Endothelial cell (in vitro differentiated cells): ENCODE data around the gene MVB12B. TPM values are rescaled to one million over a fixed set of nuclear protein-coding genes. Genes with fewer than 3 reads are reported as not detected.

Experiments used
- DNase-seq: peaks from one replicate; pipeline ENCODE4 v3.0.0; 2021; ENCODE audit warnings: low spot score
- H3K27ac Mint-ChIP-seq: one replicate; pipeline ENCODE4 v1.8.0; 2021; ENCODE audit warnings: mixed read lengths, inconsistent platforms; ENCODE audit not compliant: unreplicated experiment
- H3K27me3 Mint-ChIP-seq: one replicate; pipeline ENCODE4 v1.8.0; 2021; ENCODE audit warnings: mild to moderate bottlenecking, moderate library complexity, mixed read lengths, inconsistent platforms; ENCODE audit not compliant: unreplicated experiment
- H3K36me3 Mint-ChIP-seq: one replicate; pipeline ENCODE4 v1.8.0; 2021; ENCODE audit warnings: mild to moderate bottlenecking, low read depth, mixed read lengths, inconsistent platforms; ENCODE audit not compliant: unreplicated experiment
- H3K4me1 Mint-ChIP-seq: one replicate; pipeline ENCODE4 v1.8.0; 2021; ENCODE audit warnings: mild to moderate bottlenecking, mixed read lengths, inconsistent platforms; ENCODE audit not compliant: unreplicated experiment
- H3K4me3 Mint-ChIP-seq: one replicate; pipeline ENCODE4 v1.8.0; 2021; ENCODE audit warnings: mild to moderate bottlenecking, mixed read lengths, inconsistent platforms; ENCODE audit not compliant: unreplicated experiment
- H3K9me3 Mint-ChIP-seq: one replicate; pipeline ENCODE4 v1.8.0; 2021; ENCODE audit warnings: mixed read lengths, inconsistent platforms; ENCODE audit not compliant: unreplicated experiment
- total RNA-seq: library from RNA; stranded (reverse); fragmentation: NEBNext Ultra II Directional; extraction: Animal tissue kit (Norgen Biotek cat#: 25700); gene quantifications from one replicate; pipeline ENCODE4 v1.2.1, GENCODE V29; 2021; ENCODE audit not compliant: unreplicated experiment
- TF ChIP-seq, protein P1 (sequence below): fragments of 200-600 bp; sonication (generic); IDR thresholded peaks from one replicate; pipeline ENCODE4 v1.5.0; 2021; ENCODE audit warnings: antibody characterized with exemption; ENCODE audit not compliant: unreplicated experiment

Gene MVB12B
- total RNA-seq, 1 donor from 2014 or later = 18.8 TPM

DNA sequence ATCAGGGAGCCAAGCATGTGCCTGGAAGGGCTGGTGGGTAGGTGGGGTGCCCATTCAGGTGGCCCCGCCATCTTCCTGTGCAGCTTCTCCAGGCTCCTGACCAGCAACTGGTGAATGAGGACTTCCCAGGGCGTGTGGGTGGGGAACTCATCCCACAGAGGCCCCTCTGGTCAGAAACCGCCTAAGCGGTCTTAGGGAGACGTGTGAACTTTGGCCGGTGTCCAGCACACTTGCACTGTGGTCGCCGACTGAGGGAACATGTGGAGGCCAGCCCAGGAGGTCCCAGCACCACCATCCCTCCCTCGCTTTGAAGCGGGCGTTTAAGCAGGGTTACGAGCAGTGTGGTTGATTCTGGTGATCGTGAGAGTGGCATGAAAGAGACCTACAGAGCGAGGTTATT, 77.8 kb downstream of the MVB12B start:
- no peak overlapping the region for H3K27ac Mint-ChIP-seq
- no peaks in the 10 kb centered on the region for H3K9me3 Mint-ChIP-seq
- no peak for DNase-seq

DNA sequence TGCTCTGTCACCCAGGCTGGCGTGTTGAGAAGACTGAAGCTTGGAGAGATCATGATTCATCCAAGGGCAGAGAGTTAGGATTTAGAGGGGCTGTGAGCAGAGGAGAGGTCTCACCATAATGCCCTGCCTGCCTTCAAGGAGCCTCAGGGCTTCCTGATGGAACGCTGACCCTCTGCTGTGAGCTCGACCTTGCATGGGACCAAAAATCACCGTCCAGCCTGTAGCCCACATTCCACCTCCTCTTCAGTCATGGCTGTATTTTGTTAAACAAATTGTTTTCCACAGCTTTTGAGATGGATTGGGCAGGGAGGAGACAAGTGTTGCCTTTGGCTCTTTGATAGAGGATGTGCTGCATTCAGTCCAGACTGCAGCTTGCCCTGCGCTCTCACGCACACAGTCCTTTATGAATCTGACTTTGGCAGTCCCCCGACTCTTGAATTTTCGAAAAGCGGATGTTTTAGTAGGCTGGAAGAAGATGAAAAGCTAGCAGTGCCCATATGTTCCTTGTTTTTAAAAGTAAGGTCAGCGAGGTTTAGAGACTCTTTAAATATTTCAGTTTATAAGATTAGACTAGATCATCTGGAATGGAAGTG, 79.5 kb downstream of the MVB12B start:
- Mint-ChIP-seq H3K27me3 (no peaks in the 10 kb centered on the region), H3K27ac (no peak overlapping the region), H3K36me3 (peaks cover 4% of the 10 kb centered on the region), H3K9me3 (no peaks in the 10 kb centered on the region), H3K4me3 (no peak overlapping the region), H3K4me1 (peaks cover 27% of the 10 kb centered on the region)
- DNase-seq = no peak
- TF ChIP-seq, protein P1, sequence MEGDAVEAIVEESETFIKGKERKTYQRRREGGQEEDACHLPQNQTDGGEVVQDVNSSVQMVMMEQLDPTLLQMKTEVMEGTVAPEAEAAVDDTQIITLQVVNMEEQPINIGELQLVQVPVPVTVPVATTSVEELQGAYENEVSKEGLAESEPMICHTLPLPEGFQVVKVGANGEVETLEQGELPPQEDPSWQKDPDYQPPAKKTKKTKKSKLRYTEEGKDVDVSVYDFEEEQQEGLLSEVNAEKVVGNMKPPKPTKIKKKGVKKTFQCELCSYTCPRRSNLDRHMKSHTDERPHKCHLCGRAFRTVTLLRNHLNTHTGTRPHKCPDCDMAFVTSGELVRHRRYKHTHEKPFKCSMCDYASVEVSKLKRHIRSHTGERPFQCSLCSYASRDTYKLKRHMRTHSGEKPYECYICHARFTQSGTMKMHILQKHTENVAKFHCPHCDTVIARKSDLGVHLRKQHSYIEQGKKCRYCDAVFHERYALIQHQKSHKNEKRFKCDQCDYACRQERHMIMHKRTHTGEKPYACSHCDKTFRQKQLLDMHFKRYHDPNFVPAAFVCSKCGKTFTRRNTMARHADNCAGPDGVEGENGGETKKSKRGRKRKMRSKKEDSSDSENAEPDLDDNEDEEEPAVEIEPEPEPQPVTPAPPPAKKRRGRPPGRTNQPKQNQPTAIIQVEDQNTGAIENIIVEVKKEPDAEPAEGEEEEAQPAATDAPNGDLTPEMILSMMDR = no peak

More for the DNA sequence above, 77.8 kb downstream of the MVB12B start:
- Mint-ChIP-seq H3K4me3 (no peak overlapping the region), H3K4me1 (peaks cover 31% of the 10 kb centered on the region), H3K36me3 (peaks cover 4% of the 10 kb centered on the region), H3K27me3 (no peaks in the 10 kb centered on the region)
- TF ChIP-seq, protein P1 = no peak

DNA sequence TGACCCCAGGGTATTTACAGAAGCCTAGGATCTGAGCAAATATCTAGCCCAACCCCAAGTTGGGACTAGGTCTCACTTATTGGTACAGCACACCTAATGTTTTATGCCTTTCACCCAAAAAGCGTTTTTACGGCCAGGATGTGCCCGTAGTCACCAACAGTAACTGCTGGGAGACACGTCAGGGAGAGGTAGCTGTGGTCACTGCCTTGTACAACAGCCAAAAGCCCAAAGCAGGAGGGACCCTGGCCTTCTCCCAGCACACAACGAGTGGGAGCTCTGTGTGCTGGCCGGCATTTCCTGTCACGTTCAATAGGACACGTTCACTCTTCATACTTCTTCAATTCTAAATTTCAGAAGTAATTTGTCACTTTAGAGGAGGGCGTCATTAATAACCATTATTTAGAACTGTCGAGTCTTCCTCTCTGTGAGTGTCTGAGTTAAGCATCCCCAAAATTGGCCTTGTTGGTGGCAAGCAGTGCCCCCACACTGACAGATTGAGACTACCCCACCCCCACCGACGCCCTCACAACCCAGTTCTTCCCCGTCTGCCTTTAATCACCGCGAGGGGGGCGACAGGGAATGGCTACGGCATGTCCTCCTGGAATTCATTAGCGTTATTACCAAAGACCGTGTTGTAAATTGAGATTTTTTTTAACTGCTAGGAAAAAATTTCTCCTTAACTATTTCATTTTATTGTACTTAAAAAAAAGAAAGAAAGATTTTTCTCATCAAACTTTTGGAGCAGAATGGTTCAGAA, 80.7 kb downstream of the MVB12B start:
- TF ChIP-seq, protein P1 = no peak
- Mint-ChIP-seq H3K9me3 (no peaks in the 10 kb centered on the region), H3K27me3 (no peaks in the 10 kb centered on the region), H3K27ac (no peak overlapping the region), H3K36me3 (peaks cover 4% of the 10 kb centered on the region), H3K4me1 (peaks cover 16% of the 10 kb centered on the region), H3K4me3 (no peak overlapping the region)
- DNase-seq = no peak

DNA sequence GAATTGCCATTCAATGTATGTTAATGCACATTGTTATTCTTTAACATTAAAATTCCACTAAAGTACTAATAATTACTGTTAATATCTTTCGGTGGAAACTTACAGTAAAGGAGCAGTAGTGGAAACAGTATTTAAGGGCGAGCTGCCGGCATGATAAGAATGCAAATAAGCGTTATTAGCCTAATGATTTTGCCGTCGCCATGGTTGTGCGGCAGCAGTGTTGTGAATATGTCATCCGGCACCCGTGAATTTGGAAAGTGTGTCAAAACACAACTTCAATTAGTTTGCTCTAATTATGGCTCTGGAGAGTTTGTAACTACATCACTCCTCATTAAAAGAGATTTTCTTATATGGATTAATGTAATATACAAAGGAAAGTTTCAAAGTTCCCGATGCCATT, 81.4 kb downstream of the MVB12B start:
- peaks cover 4% of the 10 kb centered on the region for H3K36me3 Mint-ChIP-seq
- no peak overlapping the region for H3K27ac Mint-ChIP-seq
- H3K9me3 Mint-ChIP-seq = no peaks in the 10 kb centered on the region
- H3K27me3 Mint-ChIP-seq = no peaks in the 10 kb centered on the region
- H3K4me3 Mint-ChIP-seq = no peak overlapping the region
- no peak for DNase-seq
- H3K4me1 Mint-ChIP-seq = peaks cover 9% of the 10 kb centered on the region
- TF ChIP-seq, protein P1 = no peak

DNA sequence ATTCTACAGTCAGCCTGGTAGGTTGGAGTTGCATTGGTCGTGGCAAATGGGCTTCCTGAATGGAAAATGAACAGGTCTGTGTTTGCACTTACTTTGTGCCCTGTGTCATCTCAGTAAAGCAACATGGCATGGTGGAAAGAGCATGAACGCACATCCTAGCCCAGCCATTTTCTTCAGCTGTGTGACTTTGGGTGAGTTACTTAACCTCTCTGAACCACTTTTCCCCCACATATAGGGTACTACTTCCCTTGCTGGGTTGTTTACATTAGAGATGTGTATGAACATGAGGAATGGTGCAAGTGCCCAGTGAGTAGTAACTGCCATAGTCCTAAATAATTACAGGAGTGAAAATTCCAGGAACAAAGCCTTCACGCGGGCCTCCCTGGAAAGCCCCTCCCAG, 83.6 kb downstream of the MVB12B start:
- Mint-ChIP-seq H3K4me1 (peaks cover 5% of the 10 kb centered on the region), H3K4me3 (no peak overlapping the region), H3K27me3 (no peaks in the 10 kb centered on the region), H3K36me3 (peaks cover 4% of the 10 kb centered on the region), H3K9me3 (no peaks in the 10 kb centered on the region), H3K27ac (no peak overlapping the region)
- no peak for DNase-seq
- TF ChIP-seq, protein P1 = no peak
